Measurements from ENCODE around the gene FBRS. TPM values are rescaled to one million over a fixed set of nuclear protein-coding genes. Genes with fewer than 3 reads are reported as not detected.

Gene FBRS
- total RNA-seq, 4 donors from 2014 or later: 22.0 to 34.8 (median 28.0) TPM

- no peaks in the 10 kb centered on the region for H3K4me1 ChIP-seq
- DNase-seq: no peak
- TF ChIP-seq POLR2A (IDR thresholded peaks at IDR 0.05): no peak
- no peak for TF ChIP-seq CTCF (IDR thresholded peaks at IDR 0.05 in 4 of 5, conservative IDR thresholded peaks at IDR 0.05 in 1 of 5)
- no peak overlapping the region for H3K4me3 ChIP-seq
- intact Hi-C loops (cut with DNase I; ENCODE audit: low total_unique reads) (no loop called here), in situ Hi-C loops (cut with MboI; ENCODE audit: low sequenced_read_pairs in 4 of 4) (no loop called here)
- no peaks in the 10 kb centered on the region for H3K27me3 ChIP-seq
- H3K9me3 ChIP-seq: no peaks in the 10 kb centered on the region
- no peak for ATAC-seq
- no peak overlapping the region for H3K27ac ChIP-seq
- peaks cover 9 to 100% of the 10 kb centered on the region in 2 donors for H3K36me3 ChIP-seq
Observed at GRCh38 chr16:30711712-30712111, 53.5 kb downstream of the FBRS start.

GRCh38 chr16:30715750-30716445, 57.7 kb downstream of the FBRS start:
- no peaks in the 10 kb centered on the region for H3K9me3 ChIP-seq
- peaks cover 4 to 97% of the 10 kb centered on the region in 2 donors for H3K36me3 ChIP-seq
- intact Hi-C loops (cut with DNase I; ENCODE audit: low total_unique reads): no loop called here
- TF ChIP-seq CTCF (IDR thresholded peaks at IDR 0.05 in 4 of 5, conservative IDR thresholded peaks at IDR 0.05 in 1 of 5) (no peak), POLR2A (IDR thresholded peaks at IDR 0.05) (no peak)
- in situ Hi-C loops (cut with MboI; ENCODE audit: low sequenced_read_pairs in 4 of 4): no loop called here
- ATAC-seq (no peak), DNase-seq (no peak)
- H3K27me3 ChIP-seq: no peaks in the 10 kb centered on the region
- H3K27ac ChIP-seq: no peak overlapping the region
- no peaks in the 10 kb centered on the region for H3K4me1 ChIP-seq
- H3K4me3 ChIP-seq: no peak overlapping the region

- Histone ChIP-seq H3K4me3 (no peak overlapping the region), H3K27ac (no peak overlapping the region), H3K9me3 (no peaks in the 10 kb centered on the region), H3K27me3 (no peaks in the 10 kb centered on the region), H3K36me3 (peaks cover 0 to 97% of the 10 kb centered on the region in 2 donors), H3K4me1 (no peaks in the 10 kb centered on the region)
- in situ Hi-C loops (cut with MboI; ENCODE audit: low sequenced_read_pairs in 4 of 4) (no loop called here), intact Hi-C loops (cut with DNase I; ENCODE audit: low total_unique reads) (no loop called here)
- ATAC-seq (no peak), DNase-seq (no peak)
- TF ChIP-seq CTCF (IDR thresholded peaks at IDR 0.05 in 4 of 5, conservative IDR thresholded peaks at IDR 0.05 in 1 of 5) (no peak), POLR2A (IDR thresholded peaks at IDR 0.05) (no peak)
Observed at GRCh38 chr16:30720086-30720485, 61.9 kb downstream of the FBRS start.

Other genes starting within 250 kb of the FBRS start
- gene DCTPP1, start 228.4 kb upstream of the FBRS start, total RNA-seq: 10 to 100 TPM; 11.8 to 32.6 (median 17.8) TPM
- gene SEPHS2, start 212.6 kb upstream of the FBRS start, total RNA-seq: 10 to 100 TPM; 23.7 to 29.5 (median 27.4) TPM
- 1 to 10 TPM in 1 of 4 donors, under 1 TPM in 2, not detected in 1; 0.16 to 1.9 (median 0.86) TPM for gene ITGAL, start 185.7 kb upstream of the FBRS start, total RNA-seq
- gene ZNF768, start 131.9 kb upstream of the FBRS start, total RNA-seq: 100 to 1,000 TPM in 1 of 4 donors, 10 to 100 TPM in 3; 39.8 to 118 (median 69.8) TPM
- gene ZNF747, start 123.6 kb upstream of the FBRS start, total RNA-seq: 10 to 100 TPM in 3 of 4 donors, 1 to 10 TPM in 1; 8.6 to 17.5 (median 13.1) TPM
- gene ZNF764, start 100.1 kb upstream of the FBRS start, total RNA-seq: 1 to 10 TPM; 3.7 to 5.5 (median 4.9) TPM
- gene ZNF688, start 86.7 kb upstream of the FBRS start, total RNA-seq: 10 to 100 TPM; 11.0 to 38.2 (median 18.5) TPM
- 1 to 10 TPM in 2 of 4 donors, under 1 TPM in 2; 0.70 to 3.2 (median 1.0) TPM for gene ZNF785, start 72.7 kb upstream of the FBRS start, total RNA-seq
- gene ZNF689, start 48.0 kb upstream of the FBRS start, total RNA-seq: 1 to 10 TPM; 2.9 to 6.3 (median 6.1) TPM
- 10 to 100 TPM in 3 of 4 donors, 1 to 10 TPM in 1; 8.8 to 28.4 (median 17.8) TPM for gene PRR14, start 7.5 kb upstream of the FBRS start, total RNA-seq
- 10 to 100 TPM; 15.3 to 25.5 (median 21.9) TPM for gene SRCAP, start 40.7 kb downstream of the FBRS start, total RNA-seq
- gene PHKG2, start 90.0 kb downstream of the FBRS start, total RNA-seq: 10 to 100 TPM in 3 of 4 donors, 1 to 10 TPM in 1; 8.8 to 30.0 (median 21.6) TPM
- gene CFAP119, start 103.6 kb downstream of the FBRS start, total RNA-seq: 1 to 10 TPM in 2 of 4 donors, under 1 TPM in 1, not detected in 1; 0.73 to 5.8 (median 1.7) TPM
- 10 to 100 TPM; 42.8 to 90.0 (median 57.0) TPM for gene RNF40, start 103.9 kb downstream of the FBRS start, total RNA-seq
- gene ZNF629, start 128.8 kb downstream of the FBRS start, total RNA-seq: 10 to 100 TPM in 2 of 4 donors, 1 to 10 TPM in 2; 9.1 to 12.7 (median 10.3) TPM
- 10 to 100 TPM; 16.4 to 24.5 (median 22.3) TPM for gene BCL7C, start 235.6 kb downstream of the FBRS start, total RNA-seq
- 1 to 10 TPM; 2.3 to 5.6 (median 3.2) TPM for gene CTF1, start 238.2 kb downstream of the FBRS start, total RNA-seq